HL-60 (cell line): Measurements from ENCODE around the gene FRMPD4.

Experiments
- GABPA ChIP-seq: IDR thresholded peaks from 2 replicates; pipeline ENCODE4 v1.6.1; 2012; ENCODE audit warnings: low read depth
- POLR2AphosphoS5 ChIP-seq: IDR thresholded peaks from 2 replicates; pipeline ENCODE4 v1.6.1; 2012; ENCODE audit warnings: low read depth
- REST ChIP-seq: IDR thresholded peaks from 2 replicates; pipeline ENCODE4 v1.6.1; 2012; ENCODE audit warnings: low read depth; ENCODE audit not compliant: insufficient replicate concordance
- SPI1 ChIP-seq: IDR thresholded peaks from 2 replicates; pipeline ENCODE4 v1.6.1; 2012; ENCODE audit warnings: low read depth, mild to moderate bottlenecking, borderline replicate concordance
- TF ChIP-seq, protein P1 (sequence below): IDR thresholded peaks from one replicate; pipeline ENCODE4 v1.5.1; 2011; ENCODE audit warnings: low read length, control low read depth, inconsistent platforms; ENCODE audit not compliant: insufficient read depth

GRCh38 chrX:12770440-12770839, 632.2 kb downstream of the FRMPD4 start:
- no peak for TF ChIP-seq REST
- TF ChIP-seq, protein P1, sequence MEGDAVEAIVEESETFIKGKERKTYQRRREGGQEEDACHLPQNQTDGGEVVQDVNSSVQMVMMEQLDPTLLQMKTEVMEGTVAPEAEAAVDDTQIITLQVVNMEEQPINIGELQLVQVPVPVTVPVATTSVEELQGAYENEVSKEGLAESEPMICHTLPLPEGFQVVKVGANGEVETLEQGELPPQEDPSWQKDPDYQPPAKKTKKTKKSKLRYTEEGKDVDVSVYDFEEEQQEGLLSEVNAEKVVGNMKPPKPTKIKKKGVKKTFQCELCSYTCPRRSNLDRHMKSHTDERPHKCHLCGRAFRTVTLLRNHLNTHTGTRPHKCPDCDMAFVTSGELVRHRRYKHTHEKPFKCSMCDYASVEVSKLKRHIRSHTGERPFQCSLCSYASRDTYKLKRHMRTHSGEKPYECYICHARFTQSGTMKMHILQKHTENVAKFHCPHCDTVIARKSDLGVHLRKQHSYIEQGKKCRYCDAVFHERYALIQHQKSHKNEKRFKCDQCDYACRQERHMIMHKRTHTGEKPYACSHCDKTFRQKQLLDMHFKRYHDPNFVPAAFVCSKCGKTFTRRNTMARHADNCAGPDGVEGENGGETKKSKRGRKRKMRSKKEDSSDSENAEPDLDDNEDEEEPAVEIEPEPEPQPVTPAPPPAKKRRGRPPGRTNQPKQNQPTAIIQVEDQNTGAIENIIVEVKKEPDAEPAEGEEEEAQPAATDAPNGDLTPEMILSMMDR = no peak
- TF ChIP-seq POLR2AphosphoS5 = no peak
- TF ChIP-seq SPI1 = no peak
- TF ChIP-seq GABPA = no peak
